PC-3 (cell line): Measurements from ENCODE around the gene KRT1. TPM values are rescaled to one million over a fixed set of nuclear protein-coding genes. Genes with fewer than 3 reads are reported as not detected.

ENCODE experiments used
- ATAC-seq: fragments of 200-7000 bp; cut with Tn5 transposase; 2 replicates; pipeline ENCODE4 v1.9.1; 2020; ENCODE audit warnings: mild to moderate bottlenecking, moderate library complexity
- BruUV-seq: library from RNA; stranded (reverse); fragments of 400-500 nt; replicated peaks from 2 replicates; lab custom pipeline; 2021; lab: Mats Ljungman, UMichigan
- CTCF ChIA-PET: fragments of 300-600 bp; sonication (Branson Sonifier 250); formaldehyde crosslinking; loops from one replicate; lab custom pipeline; 2022; ENCODE audit warnings: antibody characterized with exemption; lab: Charles Lee
- POLR2A ChIA-PET: fragments of 300-600 bp; sonication (Branson Sonifier 250); formaldehyde crosslinking; loops from one replicate; lab custom pipeline; 2022; ENCODE audit warnings: antibody characterized with exemption; ENCODE audit not compliant: unreplicated experiment; lab: Charles Lee
- DNase-seq: peaks from one replicate; pipeline ENCODE4 v3.0.0-alpha.2; 2015
- H2AFZ ChIP-seq: fragments of 300-600 bp; sonication (generic); 2 replicates; pipeline ENCODE4 v1.6.0; 2016; ENCODE audit warnings: antibody characterized with exemption, low read length
- H3F3A ChIP-seq: fragments of 300-600 bp; sonication (generic); one replicate; pipeline ENCODE4 v1.6.0; 2017; ENCODE audit warnings: antibody characterized with exemption, low read length, control low read depth, mild to moderate bottlenecking; ENCODE audit not compliant: unreplicated experiment
- H3K27ac ChIP-seq: fragments of 300-600 bp; sonication (generic); 2 replicates; pipeline ENCODE4 v1.5.1; 2016; ENCODE audit warnings: mild to moderate bottlenecking, low read length
- H3K27me3 ChIP-seq: fragments of 300-600 bp; sonication (generic); 2 replicates; pipeline ENCODE4 v1.6.1; 2016; ENCODE audit warnings: low read length, mixed read lengths
- H3K36me3 ChIP-seq: fragments of 300-600 bp; sonication (generic); 2 replicates; pipeline ENCODE4 v1.6.1; 2016; ENCODE audit warnings: low read depth, mixed run types, low read length, mixed read lengths
- H3K4me1 ChIP-seq: fragments of 300-600 bp; sonication (generic); 2 replicates; pipeline ENCODE4 v1.5.1; 2016; ENCODE audit warnings: low read length; ENCODE audit not compliant: insufficient read depth
- H3K4me2 ChIP-seq: fragments of 300-600 bp; sonication (generic); 2 replicates; pipeline ENCODE4 v1.6.0; 2016; ENCODE audit warnings: low read length
- H3K4me3 ChIP-seq: fragments of 300-600 bp; sonication (generic); 2 replicates; pipeline ENCODE4 v1.5.1; 2016; ENCODE audit warnings: mild to moderate bottlenecking, low read length, mixed read lengths
- H3K79me2 ChIP-seq: fragments of 300-600 bp; sonication (generic); 2 replicates; pipeline ENCODE4 v1.6.1; 2017; ENCODE audit warnings: low read length, mixed read lengths
- H3K9ac ChIP-seq: fragments of 300-600 bp; sonication (generic); 2 replicates; pipeline ENCODE4 v1.6.0; 2016; ENCODE audit warnings: mild to moderate bottlenecking, low read length
- H3K9me2 ChIP-seq: fragments of 300-600 bp; sonication (generic); replicated peaks from 2 replicates; pipeline ENCODE4 v1.6.1; 2016; ENCODE audit warnings: mixed run types, low read length, mixed read lengths
- H3K9me3 ChIP-seq: fragments of 300-600 bp; sonication (generic); 2 replicates; pipeline ENCODE4 v1.6.1; 2016; ENCODE audit warnings: low read length, mixed read lengths
- H4K20me1 ChIP-seq: fragments of 300-600 bp; sonication (generic); 2 replicates; pipeline ENCODE4 v1.6.1; 2016; ENCODE audit warnings: low read length, mixed read lengths
- CTCF ChIP-seq: fragments of 300-600 bp; sonication (generic); conservative IDR thresholded peaks from 2 replicates; pipeline ENCODE4 v1.5.1; 2017; ENCODE audit warnings: antibody characterized with exemption, low read depth, mild to moderate bottlenecking, low read length
- EZH2 ChIP-seq: fragments of 300-600 bp; sonication (generic); IDR thresholded peaks from one replicate; pipeline ENCODE4 v1.6.1; 2017; ENCODE audit warnings: antibody characterized with exemption, mild to moderate bottlenecking, low read length; ENCODE audit not compliant: unreplicated experiment
- EZH2phosphoT487 ChIP-seq: fragments of 300-600 bp; sonication (generic); IDR thresholded peaks from 2 replicates; pipeline ENCODE4 v1.6.1; 2018; ENCODE audit warnings: mild to moderate bottlenecking, antibody characterized with exemption, low read length, borderline replicate concordance
- intact Hi-C: fragments of 100-400 bp; cut with micrococcal nuclease; formaldehyde crosslinking; loops from 2 replicates; pipeline ENCODE4 v1.9.0; 2023
- total RNA-seq: library from RNA; depleted of rRNA; stranded (reverse); fragments of >200 nt; gene quantifications from 2 replicates; pipeline ENCODE4 v1.2.3, GENCODE V29; 2014

KRT1 gene
- total RNA-seq, 1 experiment from 2014 or later, result not detected

- DNase-seq (no peak), ATAC-seq (no peak)
- Histone ChIP-seq H3K4me1 (no peaks in the 10 kb centered on the region), H3K4me3 (no peak overlapping the region), H3K9ac (no peak overlapping the region), H2AFZ (no peak overlapping the region), H3F3A (no peaks in the 10 kb centered on the region), H3K27ac (no peak overlapping the region), H3K9me3 (no peaks in the 10 kb centered on the region), H3K4me2 (no peak overlapping the region), H3K79me2 (no peaks in the 10 kb centered on the region), H3K36me3 (no peaks in the 10 kb centered on the region), H3K27me3 (peaks cover 37% of the 10 kb centered on the region), H4K20me1 (no peaks in the 10 kb centered on the region), H3K9me2 (no peaks in the 10 kb centered on the region)
- POLR2A ChIA-PET, result no interaction called here
- BruUV-seq, result no TSS peak
- CTCF ChIA-PET, result no interaction called here
- intact Hi-C loops, result no loop called here
- TF ChIP-seq EZH2phosphoT487, result no peak
Observed at GRCh38 chr12:52637299-52637698, 42.9 kb downstream of the KRT1 start.

GRCh38 chr12:52636592-52637258 lies 43.5 kb downstream of the KRT1 start:
- CTCF ChIA-PET, result no interaction called here
- Histone ChIP-seq H3K4me1 (no peaks in the 10 kb centered on the region), H3F3A (no peaks in the 10 kb centered on the region), H3K4me3 (no peak overlapping the region), H2AFZ (no peak overlapping the region), H3K79me2 (no peaks in the 10 kb centered on the region), H4K20me1 (no peaks in the 10 kb centered on the region), H3K9me3 (no peaks in the 10 kb centered on the region), H3K9ac (no peak overlapping the region), H3K9me2 (no peaks in the 10 kb centered on the region), H3K36me3 (no peaks in the 10 kb centered on the region), H3K4me2 (no peak overlapping the region), H3K27ac (no peak overlapping the region), H3K27me3 (peaks cover 32% of the 10 kb centered on the region)
- intact Hi-C loops, result no loop called here
- POLR2A ChIA-PET, result no interaction called here
- BruUV-seq, result no TSS peak
- no peak for TF ChIP-seq EZH2phosphoT487
- no peak for TF ChIP-seq CTCF
- no peak for TF ChIP-seq EZH2
- no peak for DNase-seq
- ATAC-seq, result no peak

- ChIA-PET CTCF (no interaction called here), POLR2A (no interaction called here)
- Histone ChIP-seq H3K9me3 (no peaks in the 10 kb centered on the region), H3K79me2 (no peaks in the 10 kb centered on the region), H3K4me1 (no peaks in the 10 kb centered on the region), H2AFZ (no peak overlapping the region), H4K20me1 (no peaks in the 10 kb centered on the region), H3K27ac (no peak overlapping the region), H3F3A (no peaks in the 10 kb centered on the region), H3K4me3 (no peak overlapping the region), H3K9ac (no peak overlapping the region), H3K36me3 (no peaks in the 10 kb centered on the region), H3K27me3 (peaks cover 26% of the 10 kb centered on the region), H3K9me2 (no peaks in the 10 kb centered on the region), H3K4me2 (no peak overlapping the region)
- BruUV-seq, result no TSS peak
- no peak for TF ChIP-seq EZH2
- TF ChIP-seq CTCF, result no peak
- no peak for TF ChIP-seq EZH2phosphoT487
- intact Hi-C loops, result no loop called here
- no peak for ATAC-seq
- DNase-seq, result no peak
Observed at GRCh38 chr12:52636189-52636588, 44.0 kb downstream of the KRT1 start.
